HG03095 (cell line): ENCODE results near the gene ADGRF3.
"Not testable (repeated sequence)": the region's sequence is repeated elsewhere in the genome, so short reads cannot be mapped to it uniquely, and the experiment has no call there.

ENCODE experiments used
- ATAC-seq: cut with Tn5 transposase; IDR thresholded peaks from one replicate; pipeline ENCODE4 v1.9.1; 2021; ENCODE audit warnings: moderate library complexity; ENCODE audit not compliant: unreplicated experiment

Gene ADGRF3

DNA sequence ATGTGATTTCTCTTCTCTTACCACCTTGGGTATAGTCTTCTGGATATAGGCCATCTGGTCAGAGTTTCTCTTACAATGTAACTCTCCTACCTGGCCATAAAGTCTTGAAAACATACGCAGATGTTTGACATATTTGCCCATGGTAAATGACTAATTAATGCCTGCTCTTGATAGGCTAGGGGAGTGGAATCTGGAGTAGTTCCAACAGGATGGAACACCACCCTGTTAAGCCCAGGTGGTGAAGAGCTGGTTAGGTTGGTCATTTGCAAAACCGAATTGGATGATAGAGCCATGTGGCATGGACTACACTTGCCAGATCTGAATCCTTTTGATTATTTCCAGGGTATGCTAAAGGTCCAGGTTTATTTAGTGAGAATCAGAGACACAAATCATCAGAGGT, 65.4 kb downstream of the ADGRF3 start:
- ATAC-seq, result no peak

DNA sequence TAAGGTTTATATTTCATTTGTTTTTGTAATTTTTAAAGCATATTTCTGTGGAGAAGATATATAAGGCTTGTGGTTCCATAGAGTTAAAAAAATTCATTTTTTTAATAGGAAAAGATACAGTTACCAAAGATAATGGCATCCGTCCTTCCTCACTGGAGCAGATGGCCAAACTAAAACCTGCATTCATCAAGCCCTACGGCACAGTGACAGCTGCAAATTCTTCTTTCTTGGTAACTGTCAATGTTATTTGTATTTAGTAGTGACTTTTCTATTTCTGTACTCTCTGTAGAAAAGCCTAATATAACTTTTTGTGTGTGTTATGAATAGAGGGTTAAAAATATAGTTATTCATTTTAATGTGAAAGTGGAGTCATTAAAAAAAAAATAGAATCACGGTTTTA, 66.7 kb downstream of the ADGRF3 start:
- no peak for ATAC-seq

DNA sequence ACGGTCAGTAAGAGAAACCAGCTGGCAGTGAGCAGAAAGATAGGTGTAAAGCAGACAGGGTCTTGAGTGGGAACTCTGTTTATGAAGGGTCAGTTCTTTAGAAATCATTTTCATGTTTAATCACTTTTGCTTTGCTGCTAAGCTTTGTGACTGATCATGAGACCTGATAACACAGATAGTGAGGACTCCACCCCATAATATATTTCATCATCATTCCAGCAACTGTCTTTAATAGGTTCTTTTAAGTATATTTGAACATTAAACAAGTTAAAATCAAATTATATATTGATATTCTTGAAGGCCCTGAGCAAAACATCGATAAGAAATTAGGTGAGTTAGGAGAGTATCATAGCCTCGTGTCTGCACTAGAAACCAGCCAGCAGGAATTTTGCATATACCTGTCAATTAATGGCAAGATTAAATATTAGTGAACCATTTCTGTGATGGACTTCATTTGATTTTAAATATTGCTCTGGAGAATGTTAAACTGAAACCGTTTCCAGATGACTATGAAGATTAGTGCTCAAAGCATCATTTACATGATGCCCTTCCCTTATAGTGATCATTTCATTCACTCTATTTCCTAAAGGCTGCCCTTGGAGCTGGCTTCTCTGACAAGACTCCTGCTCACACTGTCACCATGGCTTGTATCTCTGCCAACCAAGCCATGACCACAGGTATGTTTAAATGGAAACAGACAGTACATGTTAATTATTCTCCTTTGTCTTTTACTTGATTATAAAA, 69.9 kb downstream of the ADGRF3 start:
- ATAC-seq, result no peak

DNA sequence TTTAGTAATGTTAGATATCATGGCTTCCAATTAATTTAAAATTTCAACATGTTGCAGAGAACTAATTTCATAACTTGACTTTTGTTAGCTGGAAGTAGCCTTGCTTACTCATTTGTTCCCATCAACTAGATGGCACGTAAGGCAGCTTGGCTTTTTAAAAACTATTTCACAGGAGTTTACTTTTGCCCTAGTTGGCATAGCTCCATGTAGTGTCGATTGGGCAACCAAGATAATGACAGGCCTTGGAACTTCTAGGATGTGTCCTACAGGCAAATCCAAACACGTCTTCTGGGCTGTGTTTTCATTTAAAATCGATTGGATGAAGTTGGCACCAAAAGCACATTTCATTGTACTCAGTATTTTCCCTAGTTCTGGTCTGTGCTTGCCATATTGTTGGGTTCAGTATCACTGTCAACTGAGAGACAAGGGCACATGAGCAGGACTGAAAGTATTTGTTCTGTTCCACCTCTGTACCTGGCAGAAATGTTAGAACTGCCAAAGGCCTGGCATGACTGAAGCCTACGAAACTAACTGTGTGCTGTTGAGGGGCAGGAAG, 72.5 kb downstream of the ADGRF3 start:
- ATAC-seq, result no peak

DNA sequence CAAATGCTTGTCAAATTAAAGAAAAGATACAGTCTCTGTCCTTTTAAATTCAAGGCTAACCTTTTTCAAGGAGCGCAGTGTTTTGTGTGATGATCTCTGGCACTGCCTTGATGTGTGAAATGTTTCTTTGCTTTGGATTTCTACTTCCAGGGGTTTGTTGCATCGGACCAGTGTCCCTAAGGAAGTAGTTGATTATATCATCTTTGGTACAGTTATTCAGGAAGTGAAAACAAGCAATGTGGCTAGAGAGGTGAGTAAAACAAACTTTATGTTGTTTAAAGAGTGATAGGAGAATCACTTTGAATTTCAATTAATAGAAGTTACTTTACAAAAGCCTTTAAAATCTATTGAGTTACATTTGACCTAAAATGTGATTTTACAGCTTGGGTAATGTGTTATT, 73.1 kb downstream of the ADGRF3 start:
- no peak for ATAC-seq

DNA sequence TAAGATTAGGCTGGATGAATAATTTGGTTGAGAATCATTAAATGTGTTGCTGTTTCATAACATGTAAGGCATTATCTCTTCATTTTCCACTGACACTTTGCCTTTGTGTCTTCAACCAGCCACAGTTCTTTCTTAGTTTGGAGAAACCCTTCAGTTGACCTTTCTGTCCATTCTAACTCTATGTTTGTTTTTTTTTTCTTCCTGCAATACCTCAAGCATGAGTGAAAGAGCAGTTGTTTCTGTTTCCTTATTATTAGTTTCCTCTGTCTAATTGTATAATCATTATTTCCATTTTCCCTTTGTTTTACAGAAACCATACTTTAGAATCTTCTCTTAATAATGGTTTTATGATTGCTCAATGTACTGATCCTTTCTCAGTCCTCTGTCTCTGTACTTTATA, 76.2 kb downstream of the ADGRF3 start:
- ATAC-seq, result no peak

DNA sequence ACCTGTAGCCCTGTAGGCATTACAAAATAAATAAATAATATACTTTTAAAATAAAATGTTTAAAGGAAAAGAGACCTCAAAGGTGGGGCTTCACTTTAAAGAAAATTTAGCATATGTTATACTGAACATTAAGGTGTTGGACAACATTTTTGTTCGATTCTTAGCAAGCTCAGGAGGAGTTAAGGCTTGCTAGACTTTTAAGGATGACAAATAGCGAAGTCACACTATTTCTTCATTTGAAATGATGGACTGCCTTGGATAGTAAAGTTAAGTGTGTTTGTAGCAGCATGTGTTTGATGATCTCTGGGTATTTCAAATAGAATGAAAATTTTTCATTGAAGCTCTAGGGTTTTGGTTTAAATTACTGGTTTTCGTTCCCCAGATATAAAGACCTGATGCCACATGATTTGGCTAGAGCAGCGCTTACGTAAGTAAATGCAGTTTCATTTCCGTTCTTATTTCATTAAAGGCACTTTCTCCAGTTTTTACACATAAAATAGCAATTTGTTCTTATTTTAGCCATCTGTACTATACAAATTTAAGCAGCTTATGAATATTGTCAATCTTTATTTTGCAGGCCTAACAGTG, 76.9 kb downstream of the ADGRF3 start:
- no peak for ATAC-seq

DNA sequence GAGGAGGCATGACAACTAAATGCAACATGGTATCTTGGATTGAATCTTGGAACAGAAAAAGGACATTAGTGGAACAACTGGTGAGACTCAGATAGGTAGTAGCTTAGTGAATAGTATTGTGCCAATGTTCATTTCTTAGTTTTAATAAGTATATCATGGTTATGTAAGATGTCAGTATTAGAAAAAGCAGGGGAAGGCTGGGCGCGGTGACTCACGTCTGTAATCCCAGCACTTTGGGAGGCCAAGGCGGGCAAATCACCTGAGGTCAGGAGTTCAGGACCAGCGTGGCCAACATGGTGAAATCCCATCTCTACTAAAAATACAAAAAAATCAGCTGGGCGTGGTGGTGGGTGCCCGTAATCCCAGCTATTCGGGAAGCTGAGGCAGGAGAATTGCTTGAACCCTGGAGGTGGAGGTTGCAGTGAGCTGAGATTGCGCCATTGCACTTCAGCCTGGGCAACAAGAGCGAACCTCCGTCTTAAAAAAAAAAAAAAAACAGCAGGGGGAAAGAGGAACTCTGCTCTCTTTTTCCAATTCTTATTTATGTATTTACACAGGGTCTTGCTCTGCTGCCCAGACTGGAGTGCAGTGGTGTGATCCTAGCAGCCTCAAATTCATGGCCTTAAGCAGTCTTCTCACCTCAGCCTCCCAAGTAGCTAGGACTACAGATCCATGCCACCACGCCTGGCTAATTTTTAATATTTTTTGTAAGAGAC, 77.8 kb downstream of the ADGRF3 start:
- not testable (repeated sequence) for ATAC-seq

DNA sequence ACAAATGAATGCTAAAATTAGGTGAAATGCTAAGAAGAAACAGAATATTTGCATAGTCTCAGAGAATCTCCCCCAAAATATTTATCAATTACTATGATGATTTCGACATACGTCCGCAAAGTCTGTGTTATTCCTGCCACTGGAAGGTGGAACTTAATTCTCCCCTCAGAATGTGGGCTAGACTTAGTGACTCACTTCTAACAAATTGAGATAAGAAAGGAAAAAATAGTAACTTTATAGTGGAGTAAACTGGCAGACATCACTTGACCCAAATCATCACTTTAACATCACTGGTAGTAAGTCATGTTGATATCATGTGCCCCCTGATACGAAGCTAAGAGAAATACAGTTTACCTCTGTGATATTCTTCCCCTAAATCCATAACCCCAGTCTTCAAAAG, 78.4 kb downstream of the ADGRF3 start:
- no peak for ATAC-seq

DNA sequence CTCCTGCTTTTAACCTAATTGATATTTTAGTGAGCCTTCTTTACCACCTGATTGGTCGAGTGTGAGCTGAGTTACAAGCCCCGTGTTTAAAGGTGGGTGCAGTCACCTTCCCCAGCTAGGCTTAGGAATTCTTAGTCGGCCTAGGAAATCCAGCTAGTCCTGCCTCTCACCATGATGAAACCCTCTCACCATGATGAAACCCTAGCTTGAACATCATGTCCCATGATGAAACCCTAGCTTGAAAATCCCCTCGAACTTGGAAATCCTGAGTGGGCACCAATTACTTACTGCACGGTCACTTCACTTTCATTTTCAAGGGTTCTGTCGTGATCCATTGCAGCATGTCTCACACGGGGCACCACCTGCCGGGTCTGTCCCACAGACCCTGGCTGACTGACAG, 87.8 kb downstream of the ADGRF3 start:
- not testable (repeated sequence) for ATAC-seq
